ENCODE measurements around the gene ACVR1C.
"Not testable (repeated sequence)": the region's sequence is repeated elsewhere in the genome, so short reads cannot be mapped to it uniquely, and the experiment has no call there.

The ACVR1C gene

DNA sequence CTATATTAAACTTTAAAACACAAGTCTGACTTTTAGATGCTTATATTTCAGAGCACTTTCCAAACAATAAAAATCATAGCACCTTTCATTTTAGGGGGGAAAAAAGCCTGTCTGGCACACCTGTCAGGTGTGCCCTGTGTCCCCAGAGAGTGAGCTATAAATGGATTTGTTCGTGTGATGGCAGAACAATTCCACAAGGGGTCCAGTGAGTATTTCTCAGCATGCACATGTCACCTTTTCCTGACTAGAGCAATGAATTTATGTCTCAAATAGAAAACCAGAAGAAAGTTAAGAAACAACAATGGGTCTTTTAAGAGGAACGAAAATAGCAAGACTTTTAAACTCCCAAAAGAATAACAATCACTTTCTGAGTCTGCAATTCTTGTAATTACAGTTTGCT is 55.9 kb downstream of the ACVR1C start:
- no peak for DNase-seq

DNA sequence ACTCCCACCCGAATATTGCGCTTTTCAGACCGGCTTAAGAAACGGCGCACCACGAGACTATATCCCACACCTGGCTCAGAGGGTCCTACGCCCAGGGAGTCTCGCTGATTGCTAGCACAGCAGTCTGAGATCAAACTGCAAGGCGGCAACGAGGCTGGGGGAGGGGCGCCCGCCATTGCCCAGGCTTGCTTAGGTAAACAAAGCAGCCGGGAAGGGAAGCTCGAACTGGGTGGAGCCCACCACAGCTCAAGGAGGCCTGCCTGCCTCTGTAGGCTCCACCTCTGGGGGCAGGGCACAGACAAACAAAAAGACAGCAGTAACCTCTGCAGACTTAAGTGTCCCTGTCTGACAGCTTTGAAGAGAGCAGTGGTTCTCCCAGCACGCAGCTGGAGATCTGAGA is 62.0 kb downstream of the ACVR1C start:
- DNase-seq, result not testable (repeated sequence)

DNA sequence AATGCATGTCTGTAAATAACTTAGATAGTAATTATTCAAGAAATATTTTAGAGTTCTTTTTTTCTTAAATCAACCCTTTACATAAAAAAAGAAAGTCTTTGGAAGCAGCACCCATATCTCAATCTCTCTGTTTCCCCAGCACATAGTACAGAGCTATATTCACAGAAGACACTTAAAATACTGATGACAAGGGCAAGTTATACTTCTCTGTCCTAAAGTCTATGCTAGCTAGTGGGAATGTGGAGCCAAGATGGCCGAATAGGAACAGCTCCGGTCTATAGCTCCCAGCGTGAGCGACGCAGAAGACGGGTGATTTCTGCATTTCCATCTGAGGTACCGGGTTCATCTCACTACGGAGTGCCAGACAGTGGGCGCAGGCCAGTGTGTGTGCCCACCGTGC is 62.6 kb downstream of the ACVR1C start:
- not testable (repeated sequence) for DNase-seq

DNA sequence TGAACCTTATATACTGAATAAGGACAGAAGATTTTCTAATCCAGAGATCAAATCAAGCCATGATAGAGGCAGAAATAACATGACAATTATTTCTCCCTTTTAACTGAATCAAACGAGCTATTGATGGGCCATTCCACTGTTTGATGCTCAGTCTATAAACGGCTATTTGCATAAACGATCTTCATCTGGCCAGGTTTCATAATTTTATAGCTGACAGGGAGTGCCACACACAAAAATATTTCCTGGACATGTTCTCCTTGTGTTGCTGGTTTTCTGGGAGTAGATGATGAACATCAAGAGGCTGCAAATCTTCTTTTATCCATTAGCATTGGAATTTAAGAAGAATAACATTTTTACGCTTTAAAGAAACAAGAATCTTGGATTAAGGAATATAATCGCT is 63.1 kb downstream of the ACVR1C start:
- DNase-seq, result no peak

DNA sequence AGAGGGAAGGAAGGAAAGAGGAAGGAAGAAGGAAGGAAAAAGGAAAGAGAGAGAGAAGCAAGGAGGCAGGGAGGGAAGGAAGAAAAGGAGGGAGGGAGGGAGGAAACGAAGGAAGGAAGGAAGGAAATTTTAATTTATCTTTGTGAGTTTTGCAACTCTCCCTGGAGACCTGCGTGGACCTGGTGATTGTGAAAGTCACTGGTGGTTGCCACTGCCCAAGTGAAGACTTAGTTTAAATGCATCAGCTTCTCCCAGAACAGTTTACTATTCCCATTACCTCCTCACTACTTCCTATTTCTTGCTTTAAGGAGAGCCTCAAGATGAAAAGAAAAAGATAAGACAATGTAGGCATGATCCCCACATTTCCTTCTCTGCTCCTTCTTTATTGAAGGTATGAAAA is 68.8 kb downstream of the ACVR1C start:
- DNase-seq, result no peak

DNA sequence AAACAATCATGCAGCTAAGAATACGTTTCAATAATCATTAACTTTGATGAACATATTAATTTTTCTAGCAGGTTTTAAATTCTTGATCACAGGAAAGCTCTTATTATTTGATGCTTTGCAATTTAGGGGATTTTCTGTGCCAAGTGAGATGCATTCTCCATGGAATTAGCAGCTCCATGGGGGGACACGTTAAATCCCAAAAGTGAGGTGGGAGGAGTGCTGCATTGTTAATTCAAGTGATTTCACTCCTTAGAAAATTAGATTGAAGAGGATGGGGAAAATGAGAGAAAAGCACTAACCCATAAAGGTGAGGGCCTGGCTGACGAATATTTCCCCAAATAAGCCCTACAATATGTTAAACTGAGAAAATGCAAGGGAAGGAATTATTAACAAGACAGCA is 69.2 kb downstream of the ACVR1C start:
- no peak for DNase-seq

DNA sequence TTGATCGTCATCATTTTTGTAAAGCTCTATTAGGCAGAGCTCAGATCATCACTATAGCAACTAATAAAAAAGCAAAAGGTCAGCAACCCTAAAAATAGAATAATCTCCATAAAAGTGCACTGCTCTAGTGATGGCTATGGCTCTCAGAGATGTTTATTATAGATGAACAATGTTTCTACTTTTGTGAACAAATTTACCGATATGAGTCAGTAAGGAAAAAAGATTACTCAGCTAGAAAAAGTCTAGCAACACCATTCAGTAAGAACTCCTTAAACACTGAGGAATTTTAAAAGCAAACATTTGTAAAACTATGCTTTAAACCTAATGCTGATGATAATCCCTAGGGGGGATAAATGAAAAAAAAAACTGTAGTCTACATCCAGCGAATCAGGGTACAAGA is 69.6 kb downstream of the ACVR1C start:
- no peak for DNase-seq

DNA sequence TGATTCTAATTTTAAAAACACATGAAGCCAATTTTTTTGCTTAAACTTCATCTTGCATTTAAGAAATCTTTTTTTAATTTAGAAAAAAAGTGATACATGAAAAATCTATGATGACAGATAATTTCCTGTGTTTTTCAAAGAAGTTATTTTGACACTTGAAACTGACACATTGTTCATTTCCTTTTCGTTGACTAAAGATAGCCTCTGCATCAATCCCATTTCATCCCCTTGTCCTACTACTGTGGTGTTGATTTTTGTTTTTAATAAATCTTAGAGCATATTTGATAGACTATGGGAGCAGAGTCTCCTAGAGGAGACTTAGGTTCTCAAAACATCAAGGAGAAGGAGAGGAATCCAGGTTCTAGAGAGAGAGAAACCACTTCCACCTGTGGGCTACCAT is 70.9 kb downstream of the ACVR1C start:
- DNase-seq, result no peak

DNA sequence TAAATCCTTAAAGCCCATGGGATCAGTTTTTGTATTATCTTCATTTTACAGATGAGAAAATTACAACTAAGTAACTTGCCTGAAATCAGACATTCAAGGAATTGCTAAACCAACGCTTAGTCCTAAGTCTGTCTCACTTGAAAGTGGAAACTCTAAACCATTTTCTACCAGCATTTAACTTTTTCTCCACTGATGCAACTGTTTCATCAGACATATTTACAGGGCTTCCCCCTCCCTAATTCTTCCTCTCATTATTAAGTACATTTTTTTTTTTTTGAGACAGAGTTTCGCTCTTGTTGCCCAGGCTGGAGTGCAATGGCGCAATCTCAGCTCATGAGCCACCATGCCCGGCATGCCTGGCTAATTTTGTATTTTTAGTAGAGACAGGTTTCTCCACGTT is 88.6 kb downstream of the ACVR1C start:
- no peak for DNase-seq

DNA sequence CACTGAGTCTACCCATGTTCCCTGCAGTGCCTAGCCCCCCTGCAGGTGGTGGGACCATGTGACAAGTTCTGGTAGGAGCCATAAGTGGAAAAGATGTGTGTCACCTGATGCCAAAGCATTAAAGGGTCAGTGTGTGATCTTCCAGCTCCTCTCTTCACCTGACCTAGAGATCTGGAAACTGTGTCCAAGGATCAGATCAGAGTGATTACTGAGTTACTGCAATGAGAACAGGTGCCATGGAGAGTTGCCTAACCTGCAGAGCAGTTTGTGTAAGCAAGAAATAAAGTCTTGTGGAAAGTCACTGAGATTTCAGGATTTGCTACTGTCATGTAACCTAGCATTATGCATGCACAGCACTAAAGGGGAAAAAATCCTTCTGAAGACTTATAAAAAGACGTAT is 90.6 kb downstream of the ACVR1C start:
- no peak for DNase-seq

DNA sequence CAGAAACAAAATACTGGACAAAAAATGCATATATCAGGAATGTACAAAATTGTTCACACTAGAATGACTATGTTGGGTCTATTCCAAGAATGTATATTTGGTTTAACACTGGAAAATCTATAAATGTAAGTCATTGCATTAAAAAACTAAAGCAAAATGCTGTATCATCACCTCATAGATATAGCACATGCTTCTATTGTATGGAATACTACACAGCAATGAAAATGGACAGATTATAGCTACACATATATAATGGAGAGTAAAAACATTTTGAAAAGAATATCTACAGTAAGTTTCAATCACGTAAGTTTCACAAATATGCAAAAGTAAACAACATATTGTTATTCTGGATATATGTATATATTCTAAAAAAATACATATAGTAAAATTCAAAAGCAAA is 91.8 kb downstream of the ACVR1C start:
- no peak for DNase-seq

DNA sequence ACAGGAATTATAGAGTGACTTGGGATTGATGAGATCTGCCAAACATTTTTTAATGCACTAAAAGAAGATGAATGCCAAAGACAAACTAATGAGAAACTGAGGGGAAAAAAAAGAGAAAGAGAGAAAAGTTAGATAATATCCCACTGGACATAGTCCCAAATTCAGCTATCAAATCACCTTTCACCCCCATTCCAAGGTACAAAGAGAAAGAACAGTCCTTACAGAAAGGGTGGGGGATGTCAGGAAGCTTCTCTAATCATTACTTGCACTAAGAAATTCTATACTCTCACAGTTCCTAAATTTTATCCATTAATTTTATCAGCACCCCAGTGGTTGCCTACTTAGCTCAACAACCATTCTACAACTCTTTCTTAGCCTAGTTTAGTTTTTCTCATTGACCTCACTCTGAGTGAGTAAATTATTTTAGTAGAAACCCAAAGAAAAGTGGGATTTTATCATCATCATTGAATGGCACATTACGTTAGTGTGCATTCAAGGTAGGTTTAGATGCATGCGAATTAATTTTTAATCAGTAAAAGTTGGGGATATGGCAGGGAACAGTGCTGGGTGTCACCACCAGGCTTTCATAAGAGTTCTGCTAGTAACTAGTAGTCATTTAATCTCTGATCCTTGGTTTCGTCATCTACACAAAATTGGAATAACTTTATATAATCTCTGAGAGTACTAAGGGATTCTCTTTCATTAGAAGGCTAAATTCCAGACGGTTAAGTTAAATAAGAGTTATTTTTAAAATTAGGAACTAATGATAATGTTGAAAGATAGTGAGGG is 99.5 kb downstream of the ACVR1C start:
- peak in 1 of 3 donors; percentile 3 for DNase-seq

DNA sequence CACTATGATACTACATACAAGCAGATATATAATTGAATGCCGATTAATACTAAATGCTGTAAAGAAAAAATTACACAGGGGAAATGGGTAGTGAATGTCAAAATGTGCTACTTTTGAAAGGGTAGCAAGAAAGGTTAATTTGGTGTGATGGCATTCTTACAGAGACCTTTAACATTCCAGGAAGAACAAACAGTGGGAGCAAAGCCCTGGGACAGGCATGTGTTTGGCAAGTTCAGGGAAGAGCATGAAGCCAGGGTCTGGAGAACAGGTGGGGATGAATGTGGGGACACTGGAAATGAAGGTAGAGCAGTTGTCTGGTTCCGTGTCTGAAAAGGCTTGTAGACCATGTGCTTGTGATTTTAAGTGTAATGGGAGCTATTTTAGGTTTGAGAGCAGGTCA is 102.6 kb downstream of the ACVR1C start:
- no peak for DNase-seq

DNA sequence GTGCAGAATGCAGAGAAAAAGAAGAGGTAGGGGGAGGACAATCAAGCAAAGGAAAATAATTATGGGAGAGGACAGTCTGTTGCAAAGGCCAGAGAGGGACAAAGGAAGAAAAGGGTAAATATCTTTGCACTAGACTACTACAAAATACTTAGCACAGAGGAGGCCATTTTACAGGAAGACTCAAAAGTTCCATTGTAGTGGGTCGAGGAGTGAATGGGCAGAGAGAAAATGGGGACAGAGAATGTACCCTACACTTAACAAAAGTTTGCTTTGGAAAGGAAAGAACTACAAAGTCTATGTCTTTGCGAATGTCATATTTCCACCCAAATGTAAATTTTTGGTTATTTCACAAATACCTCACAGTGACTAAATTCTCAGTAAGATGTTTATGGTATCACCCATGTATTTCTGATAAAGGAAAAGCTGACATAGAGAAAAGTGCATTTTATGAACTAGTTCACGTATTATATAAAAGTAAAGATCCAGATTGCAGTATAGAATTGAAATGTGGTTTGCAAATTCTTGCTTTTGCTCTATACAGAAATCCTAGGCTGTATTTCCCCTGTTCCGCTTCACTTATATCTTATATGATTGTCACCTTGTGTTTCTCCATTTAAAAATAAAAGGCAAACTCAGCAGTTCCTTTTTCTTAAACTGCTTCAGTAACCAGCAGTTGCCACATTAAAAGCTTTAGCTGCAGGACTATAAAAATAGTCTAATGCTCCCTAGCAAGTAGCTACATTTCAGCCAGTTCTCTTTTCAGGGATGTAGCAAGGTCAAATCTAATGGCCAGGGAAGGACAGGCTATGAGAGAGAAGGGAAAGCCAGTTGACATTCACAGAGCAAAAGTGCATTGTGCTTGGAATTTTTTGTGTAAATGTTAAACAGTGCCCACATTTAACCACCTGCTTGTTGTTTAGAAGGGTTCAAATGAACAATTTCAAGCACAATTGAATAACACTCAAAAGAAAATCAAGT is 105.1 kb downstream of the ACVR1C start:
- DNase-seq, result no peak

DNA sequence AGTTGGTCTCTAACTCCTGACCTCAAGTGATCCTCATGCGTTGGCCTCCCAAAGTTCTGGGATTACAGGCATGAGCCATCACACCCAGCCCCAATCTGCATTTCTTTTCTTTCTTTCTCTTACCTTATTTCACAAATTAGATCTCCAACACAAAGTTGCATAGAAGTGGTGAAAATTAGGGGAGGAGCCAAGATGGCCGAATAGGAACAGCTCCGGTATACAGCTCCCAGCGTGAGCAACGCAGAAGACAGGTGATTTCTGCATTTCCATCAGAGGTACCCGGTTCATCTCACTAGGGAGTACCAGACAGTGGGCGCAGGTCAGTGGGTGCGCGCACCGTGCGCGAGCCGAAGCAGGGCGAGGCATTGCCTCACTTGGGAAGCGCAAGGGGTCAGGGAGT is 113.7 kb downstream of the ACVR1C start:
- not testable (repeated sequence) for DNase-seq

DNA sequence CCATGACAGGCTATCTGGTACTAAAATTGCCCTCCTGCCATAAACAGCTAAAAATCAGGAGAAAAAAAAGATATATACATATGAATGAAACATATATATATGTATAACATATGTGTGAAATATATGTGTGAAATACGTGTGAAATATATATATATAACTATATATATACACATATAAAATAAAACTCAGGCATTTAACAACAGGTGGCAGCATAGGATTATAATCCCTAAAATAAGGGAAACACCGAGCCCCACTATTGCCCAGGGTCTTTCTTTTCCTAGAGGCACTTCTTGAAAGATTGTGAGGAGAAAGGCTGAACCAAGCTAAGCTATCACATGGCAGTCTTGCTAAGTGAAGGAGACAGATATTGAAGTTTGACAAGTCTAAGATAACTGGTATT is 118.9 kb downstream of the ACVR1C start:
- no peak for DNase-seq

DNA sequence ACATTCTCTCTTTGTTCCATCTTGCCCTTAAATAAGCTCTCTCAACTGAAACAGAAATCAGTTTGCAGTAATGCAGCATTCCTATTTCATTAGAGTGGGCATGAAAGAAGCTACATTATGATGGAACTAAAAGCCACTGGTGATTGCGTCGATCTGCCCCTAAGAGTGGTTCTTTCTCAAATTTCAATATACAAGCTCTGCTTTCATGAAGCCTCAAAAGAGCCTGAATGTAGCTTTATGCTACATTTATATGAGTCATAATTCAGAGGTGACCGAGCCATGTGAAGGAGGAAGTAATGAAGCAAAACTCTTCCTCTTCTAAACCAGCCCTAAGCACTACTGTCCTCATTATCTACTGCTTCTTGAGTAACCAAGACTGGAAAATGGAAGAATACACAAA is 120.0 kb downstream of the ACVR1C start:
- peak; percentile 51 to 72 (median 69) for DNase-seq

DNA sequence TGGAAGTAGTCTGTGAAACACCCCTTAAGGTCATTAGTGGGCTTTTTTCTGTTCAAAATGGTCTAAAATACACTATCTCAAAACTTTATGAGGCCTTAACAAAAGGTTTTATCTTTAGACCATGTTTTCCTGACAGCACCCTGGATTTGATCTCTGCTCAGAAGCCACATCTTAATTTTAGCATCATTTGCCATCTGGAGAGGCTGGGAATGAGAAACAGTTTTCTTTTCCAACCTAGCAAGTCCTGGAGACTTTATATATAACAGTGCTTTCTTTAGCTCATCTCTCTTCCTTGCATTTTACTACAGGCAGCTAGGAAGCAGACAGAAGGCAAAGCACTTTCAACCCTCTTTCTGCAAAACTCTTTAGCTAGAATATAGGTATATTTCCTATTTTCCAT is 122.1 kb downstream of the ACVR1C start:
- no peak for DNase-seq

DNA sequence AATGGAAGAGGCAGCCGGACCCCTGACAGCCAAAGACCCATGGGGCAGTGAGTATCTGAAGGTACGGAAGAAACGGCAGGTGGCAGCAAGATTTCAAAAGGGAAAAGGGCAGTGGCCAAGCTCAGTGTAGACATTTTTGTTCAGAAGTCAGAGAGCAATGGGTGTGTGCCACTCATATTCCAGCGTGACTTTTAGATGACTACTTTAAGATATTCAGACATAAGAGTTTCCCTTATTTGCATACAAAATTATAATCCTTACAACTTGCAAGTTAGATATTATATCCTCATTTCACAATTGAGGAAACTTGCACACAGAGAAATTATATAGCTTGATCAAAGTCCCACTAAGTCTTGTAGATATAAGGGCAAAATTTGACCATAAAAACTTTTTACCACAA is 124.0 kb downstream of the ACVR1C start:
- DNase-seq, result no peak

DNA sequence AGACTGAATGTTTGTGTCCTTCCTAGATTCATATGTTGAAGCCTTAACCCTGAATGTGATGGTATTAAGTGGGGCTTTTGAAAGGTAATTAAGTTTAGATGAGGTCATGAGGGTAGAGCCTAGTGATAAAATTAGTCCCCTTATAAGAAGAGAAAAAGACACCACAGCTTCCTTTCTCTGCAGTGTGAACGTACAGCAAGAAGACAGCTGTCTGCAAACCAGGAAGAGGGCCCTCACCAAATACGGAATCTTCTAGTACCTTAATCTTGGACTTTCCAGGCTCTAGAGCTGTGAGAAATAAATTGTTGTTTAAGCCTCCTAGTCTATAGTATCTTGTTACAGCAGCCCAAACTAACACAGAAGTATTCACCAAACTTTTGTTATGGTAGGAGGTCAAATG is 127.6 kb downstream of the ACVR1C start:
- DNase-seq, result peak in 1 of 3 donors; percentile 8

DNA sequence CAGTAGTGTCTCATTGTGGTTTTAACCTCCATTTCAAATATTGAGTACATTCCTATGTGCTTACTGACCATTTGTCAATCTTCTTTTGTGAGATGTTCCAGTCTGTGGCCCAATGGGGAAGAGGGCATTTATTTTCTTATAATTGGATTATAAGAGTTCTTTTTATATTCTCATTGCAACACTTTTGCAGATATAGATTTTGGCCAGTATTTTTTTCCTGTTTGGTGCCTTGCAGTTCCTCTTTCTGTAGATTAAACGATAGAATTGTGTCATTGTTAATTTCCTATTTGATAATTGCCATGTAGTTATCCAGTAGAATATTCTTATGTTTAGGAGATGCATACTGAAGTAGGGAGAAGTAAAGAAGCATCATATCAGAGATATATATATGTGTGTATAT is 128.3 kb downstream of the ACVR1C start:
- no peak for DNase-seq

DNA sequence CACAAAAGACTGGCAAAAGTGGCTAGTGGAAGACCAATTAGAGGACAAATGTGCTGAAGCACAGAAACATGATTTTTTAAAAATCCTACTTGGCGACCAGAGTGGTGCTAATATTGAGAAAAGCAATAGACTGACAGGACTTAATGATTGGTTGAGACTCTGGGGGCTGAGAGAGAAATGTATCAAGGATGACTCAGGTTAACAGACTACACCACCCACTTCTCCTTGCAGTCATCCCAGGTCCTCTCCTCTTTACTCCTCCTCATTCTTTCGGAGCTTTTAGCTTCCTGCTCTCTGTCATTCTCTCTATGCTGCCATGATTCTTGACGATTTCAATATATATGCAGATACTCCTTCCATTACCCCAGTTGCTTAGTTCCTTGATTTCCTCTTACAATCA is 130.2 kb downstream of the ACVR1C start:
- DNase-seq, result no peak

DNA sequence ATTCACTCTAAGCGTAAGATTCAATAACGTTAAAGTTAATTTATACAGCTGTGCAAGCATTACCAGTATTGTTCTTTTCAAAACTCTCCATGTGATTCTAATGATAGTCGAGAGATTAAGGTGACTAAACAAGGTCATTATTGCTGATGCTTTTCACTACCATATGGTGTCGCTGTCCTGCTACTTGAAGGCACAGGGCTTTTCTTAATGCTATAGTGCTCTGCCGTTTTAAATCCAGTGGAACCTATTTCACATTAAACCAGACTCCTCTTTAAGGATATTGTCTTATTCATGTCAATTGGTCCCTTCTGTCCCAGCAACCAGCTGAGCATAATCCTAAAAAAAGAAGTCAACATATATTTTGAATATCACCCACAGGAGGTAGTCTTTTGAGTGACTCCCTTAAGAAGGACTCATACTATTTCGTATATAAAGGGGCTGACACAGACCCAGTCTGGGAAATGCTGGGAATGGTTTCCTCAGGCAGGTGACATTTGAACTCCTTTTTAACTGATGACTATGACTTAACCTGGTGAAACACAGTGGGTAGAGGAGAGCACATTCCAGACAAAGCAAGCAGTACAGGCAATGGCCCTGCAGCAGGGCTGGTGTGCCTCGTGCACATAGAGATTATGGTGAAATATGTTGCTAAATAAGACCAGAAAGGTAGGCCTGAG is 130.9 kb downstream of the ACVR1C start:
- DNase-seq, result peak; percentile 63 to 78 (median 68)
